Ishikawa (cell line): ENCODE data around the gene PKNOX2.

Experiments used
- CEBPB ChIP-seq: IDR thresholded peaks from 2 replicates; pipeline ENCODE4 v1.6.1; 2012
- CREB1 ChIP-seq: IDR thresholded peaks from 2 replicates; pipeline ENCODE4 v1.6.1; 2012; ENCODE audit warnings: low read depth
- EGR1 ChIP-seq: IDR thresholded peaks from 2 replicates; pipeline ENCODE4 v1.6.1; 2012
- EP300 ChIP-seq: IDR thresholded peaks from 2 replicates; pipeline ENCODE4 v1.6.1; 2012; ENCODE audit warnings: borderline replicate concordance
- FOXM1 ChIP-seq: IDR thresholded peaks from 2 replicates; pipeline ENCODE4 v1.6.1; 2012; ENCODE audit warnings: low read depth, borderline replicate concordance
- MAX ChIP-seq: IDR thresholded peaks from 2 replicates; pipeline ENCODE4 v1.6.1; 2012
- RAD21 ChIP-seq: IDR thresholded peaks from 2 replicates; pipeline ENCODE4 v1.6.1; 2012; ENCODE audit warnings: low read depth
- REST ChIP-seq: IDR thresholded peaks from 2 replicates; pipeline ENCODE4 v1.6.1; 2012; ENCODE audit warnings: low read depth, mild to moderate bottlenecking
- TAF1 ChIP-seq: IDR thresholded peaks from 2 replicates; pipeline ENCODE4 v1.6.1; 2012; ENCODE audit warnings: low read depth, mild to moderate bottlenecking
- USF1 ChIP-seq: IDR thresholded peaks from 2 replicates; pipeline ENCODE4 v1.6.1; 2012
- YY1 ChIP-seq: IDR thresholded peaks from 2 replicates; pipeline ENCODE4 v1.6.1; 2012; ENCODE audit warnings: low read depth

GRCh38 chr11:125412177-125412496 is 247.6 kb downstream of the PKNOX2 start:
- no peak for TF ChIP-seq TAF1
- TF ChIP-seq CREB1: no peak
- TF ChIP-seq YY1: no peak
- no peak for TF ChIP-seq FOXM1
- no peak for TF ChIP-seq REST
- TF ChIP-seq EGR1: no peak
- TF ChIP-seq MAX: no peak
- TF ChIP-seq EP300: no peak
- TF ChIP-seq USF1: no peak
- TF ChIP-seq RAD21: no peak
- TF ChIP-seq CEBPB: no peak
